OCI-LY7 (cell line): Measurements from ENCODE around the gene ADD3. TPM values are rescaled to one million over a fixed set of nuclear protein-coding genes. Genes with fewer than 3 reads are reported as not detected.

Experiments
- BruUV-seq: library from RNA; stranded (reverse); fragments of 400-500 nt; replicated peaks from 2 replicates; lab custom pipeline; 2021; lab: Mats Ljungman, UMichigan
- CTCF ChIA-PET: fragments of 300-600 bp; sonication (Branson Sonifier 250); formaldehyde crosslinking; loops from one replicate; lab custom pipeline; 2022; ENCODE audit warnings: antibody characterized with exemption; ENCODE audit not compliant: unreplicated experiment; lab: Charles Lee
- POLR2A ChIA-PET: fragments of 300-600 bp; sonication (Branson Sonifier 250); formaldehyde crosslinking; loops from one replicate; lab custom pipeline; 2022; ENCODE audit warnings: antibody characterized with exemption; lab: Charles Lee
- DNase-seq: peaks from one replicate; pipeline ENCODE4 v3.0.0-alpha.2; 2015; ENCODE audit warnings: low spot score
- H2AFZ ChIP-seq: fragments of 200-600 bp; sonication (generic), shearing (Covaris generic); 2 replicates; pipeline ENCODE4 v1.6.1; 2014; ENCODE audit warnings: mild to moderate bottlenecking, antibody characterized with exemption, low read length, moderate library complexity
- H3K27ac ChIP-seq: fragments of 200-600 bp; sonication (generic); 2 replicates; pipeline ENCODE4 v1.5.1; 2014; ENCODE audit warnings: mixed run types, low read depth, mild to moderate bottlenecking, moderate library complexity, low read length, inconsistent platforms; ENCODE audit not compliant: poor library complexity, severe bottlenecking
- H3K36me3 ChIP-seq: fragments of 200-600 bp; sonication (generic); 2 replicates; pipeline ENCODE4 v1.6.1; 2014; ENCODE audit warnings: mild to moderate bottlenecking, antibody characterized with exemption, low read length, moderate library complexity, mixed read lengths; ENCODE audit not compliant: insufficient read depth
- H3K4me1 ChIP-seq: fragments of 200-600 bp; sonication (generic); 2 replicates; pipeline ENCODE4 v1.5.1; 2014; ENCODE audit warnings: mild to moderate bottlenecking, low read length; ENCODE audit not compliant: insufficient read depth, poor library complexity, severe bottlenecking
- H3K4me2 ChIP-seq: fragments of 200-600 bp; sonication (generic); 2 replicates; pipeline ENCODE4 v1.6.1; 2014; ENCODE audit warnings: mild to moderate bottlenecking, low read length
- H3K4me3 ChIP-seq: fragments of 200-600 bp; sonication (generic); 2 replicates; pipeline ENCODE4 v1.5.1; 2014; ENCODE audit warnings: mild to moderate bottlenecking, low read depth, low read length; ENCODE audit not compliant: poor library complexity, severe bottlenecking
- H3K79me2 ChIP-seq: fragments of 200-600 bp; sonication (generic); 2 replicates; pipeline ENCODE4 v1.6.1; 2016; ENCODE audit warnings: low read depth, mild to moderate bottlenecking, low read length, moderate library complexity, mixed read lengths; ENCODE audit not compliant: insufficient read depth
- H3K9me2 ChIP-seq: fragments of 200-600 bp; sonication (generic); 2 replicates; pipeline ENCODE4 v1.6.1; 2016; ENCODE audit warnings: mild to moderate bottlenecking, low read length, mixed read lengths; ENCODE audit not compliant: insufficient read depth
- H3K9me3 ChIP-seq: fragments of 200-600 bp; sonication (generic); 2 replicates; pipeline ENCODE4 v1.6.1; 2014; ENCODE audit warnings: mild to moderate bottlenecking, mixed run types, low read length, mixed read lengths
- H4K20me1 ChIP-seq: fragments of 200-600 bp; sonication (generic); 2 replicates; pipeline ENCODE4 v1.6.1; 2014; ENCODE audit warnings: mild to moderate bottlenecking, antibody characterized with exemption, low read length, moderate library complexity, mixed read lengths; ENCODE audit not compliant: insufficient read depth
- CTCF ChIP-seq: fragments of 200-600 bp; sonication (generic); conservative IDR thresholded peaks from 2 replicates; pipeline ENCODE4 v1.5.1; 2014; ENCODE audit warnings: mild to moderate bottlenecking, antibody characterized with exemption, low read length, moderate library complexity, mixed read lengths
- EZH2phosphoT487 ChIP-seq: fragments of 200-600 bp; sonication (generic); IDR thresholded peaks from 2 replicates; pipeline ENCODE4 v1.6.1; 2018; ENCODE audit warnings: low read depth, borderline replicate concordance, mild to moderate bottlenecking, mixed run types, antibody characterized with exemption, low read length, moderate library complexity, mixed read lengths
- intact Hi-C: fragments of 100-400 bp; cut with micrococcal nuclease; formaldehyde crosslinking; loops from one replicate; pipeline ENCODE4 v1.10.0; 2022; ENCODE audit not compliant: unreplicated experiment
- total RNA-seq, 2 experiments: library from RNA; depleted of rRNA in 1 of 2; stranded (reverse); fragments of >200 nt in 1 of 2; shearing (Covaris generic) in 1 of 2; gene quantifications; 2 replicates each; pipeline ENCODE4 v1.2.3, GENCODE V29; 2014 to 2022

The ADD3 gene
- total RNA-seq, 2 experiments from 2014 or later = 75.8 to 89.7 TPM

DNA sequence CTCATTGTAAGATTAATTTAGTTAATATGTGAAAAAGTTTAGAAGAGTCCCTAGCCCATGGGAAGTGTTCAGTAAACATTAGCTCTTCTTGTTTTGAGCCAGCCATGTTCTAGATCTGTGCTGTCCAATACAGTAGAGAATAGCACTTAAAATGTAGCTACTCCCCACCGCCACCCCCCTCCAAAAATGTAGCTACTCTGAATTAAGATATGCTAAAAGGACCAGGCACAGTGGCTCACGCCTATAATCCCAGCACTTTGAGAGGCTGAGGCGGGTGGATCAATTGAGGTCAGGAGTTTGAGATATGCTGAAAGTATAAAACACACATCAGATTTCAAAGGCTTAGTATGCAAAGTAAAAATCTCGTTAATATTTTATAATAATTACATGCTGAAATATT lies 152.3 kb downstream of the ADD3 start:
- ChIA-PET CTCF (no interaction called here), POLR2A (interaction anchor here (0.5 to 1.2 kb wide), 5 partner anchors 17 to 141 kb away, joined by 3 to 4 read pairs (median 3); no protein-coding TSS in a partner anchor)
- intact Hi-C loops = no loop called here
- Histone ChIP-seq H3K4me2 (no peak overlapping the region), H3K36me3 (no peaks in the 10 kb centered on the region), H4K20me1 (no peaks in the 10 kb centered on the region), H3K79me2 (no peaks in the 10 kb centered on the region), H3K4me3 (no peak overlapping the region), H3K9me3 (no peaks in the 10 kb centered on the region), H2AFZ (no peak overlapping the region), H3K27ac (no peak overlapping the region), H3K9me2 (no peaks in the 10 kb centered on the region), H3K4me1 (peaks cover 6% of the 10 kb centered on the region)
- BruUV-seq = no TSS peak
- DNase-seq = no peak
- TF ChIP-seq CTCF (no peak), EZH2phosphoT487 (no peak)

GRCh38 chr10:110160522-110160921 lies 152.7 kb downstream of the ADD3 start:
- CTCF ChIA-PET = no interaction called here

More at GRCh38 chr10:110160522-110160921, 152.7 kb downstream of the ADD3 start:
- Histone ChIP-seq H2AFZ (no peak overlapping the region), H3K9me3 (no peaks in the 10 kb centered on the region), H3K27ac (no peak overlapping the region), H3K36me3 (no peaks in the 10 kb centered on the region), H3K79me2 (no peaks in the 10 kb centered on the region), H4K20me1 (no peaks in the 10 kb centered on the region), H3K4me3 (no peak overlapping the region), H3K4me2 (no peak overlapping the region), H3K9me2 (no peaks in the 10 kb centered on the region), H3K4me1 (peaks cover 6% of the 10 kb centered on the region)
- no peak for DNase-seq
- TF ChIP-seq EZH2phosphoT487 (no peak), CTCF (no peak)
- no TSS peak for BruUV-seq
- intact Hi-C loops = no loop called here
- POLR2A ChIA-PET = interaction anchor here (0.5 to 1.2 kb wide), 2 partner anchors 16 to 33 kb away, joined by 3 to 4 read pairs; no protein-coding TSS in a partner anchor
